ENCODE results near the gene TUT1. TPM values are rescaled to one million over a fixed set of nuclear protein-coding genes. Genes with fewer than 3 reads are reported as not detected.

TUT1 gene
- total RNA-seq, 4 donors from 2014 or later = 3.8 to 9.6 (median 7.6) TPM

DNA sequence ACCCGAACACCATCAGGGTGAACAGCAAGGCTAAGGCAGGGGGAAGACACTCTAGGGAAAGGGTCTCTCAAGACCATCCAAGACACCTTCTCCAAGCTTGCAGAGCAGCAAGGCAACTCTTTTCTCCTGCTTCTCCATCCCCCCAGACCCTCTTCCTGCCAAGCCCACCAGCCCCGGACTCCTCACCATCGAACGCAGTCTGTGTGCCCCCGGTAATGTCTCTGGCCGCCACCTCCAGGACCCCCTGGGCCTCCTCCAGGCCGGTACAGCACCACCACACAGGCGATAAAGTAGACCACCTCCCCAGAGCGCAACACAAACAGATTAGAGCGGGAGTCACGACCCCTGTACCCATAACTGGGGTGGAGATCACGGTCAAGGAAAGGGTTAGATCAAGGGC lies 17.5 kb upstream of the TUT1 start:
- Histone ChIP-seq H3K4me1 (peaks cover 2 to 45% (median 21%) of the 10 kb centered on the region in 3 donors), H3K27ac (no peak overlapping the region), H3K4me3 (no peak overlapping the region), H3K9me3 (no peaks in the 10 kb centered on the region), H3K36me3 (peaks cover 0 to 73% of the 10 kb centered on the region in 2 donors), H3K27me3 (no peaks in the 10 kb centered on the region)
- WGBS, 2 donors (ENCODE audit: low coverage in 1 of 2) = 93% methylated on average over 6 of the region's 12 CpGs; no CpG with 5 or more reads in 1 of the 2 donors
- TF ChIP-seq POLR2A (IDR thresholded peaks at IDR 0.05) = no peak
- no peak for TF ChIP-seq POLR2AphosphoS5 (IDR thresholded peaks at IDR 0.05)
- TF ChIP-seq, protein P1, sequence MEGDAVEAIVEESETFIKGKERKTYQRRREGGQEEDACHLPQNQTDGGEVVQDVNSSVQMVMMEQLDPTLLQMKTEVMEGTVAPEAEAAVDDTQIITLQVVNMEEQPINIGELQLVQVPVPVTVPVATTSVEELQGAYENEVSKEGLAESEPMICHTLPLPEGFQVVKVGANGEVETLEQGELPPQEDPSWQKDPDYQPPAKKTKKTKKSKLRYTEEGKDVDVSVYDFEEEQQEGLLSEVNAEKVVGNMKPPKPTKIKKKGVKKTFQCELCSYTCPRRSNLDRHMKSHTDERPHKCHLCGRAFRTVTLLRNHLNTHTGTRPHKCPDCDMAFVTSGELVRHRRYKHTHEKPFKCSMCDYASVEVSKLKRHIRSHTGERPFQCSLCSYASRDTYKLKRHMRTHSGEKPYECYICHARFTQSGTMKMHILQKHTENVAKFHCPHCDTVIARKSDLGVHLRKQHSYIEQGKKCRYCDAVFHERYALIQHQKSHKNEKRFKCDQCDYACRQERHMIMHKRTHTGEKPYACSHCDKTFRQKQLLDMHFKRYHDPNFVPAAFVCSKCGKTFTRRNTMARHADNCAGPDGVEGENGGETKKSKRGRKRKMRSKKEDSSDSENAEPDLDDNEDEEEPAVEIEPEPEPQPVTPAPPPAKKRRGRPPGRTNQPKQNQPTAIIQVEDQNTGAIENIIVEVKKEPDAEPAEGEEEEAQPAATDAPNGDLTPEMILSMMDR (IDR thresholded peaks at IDR 0.05) = no peak
- no peak for TF ChIP-seq EP300 (IDR thresholded peaks at IDR 0.05)
- no peak for ATAC-seq

DNA sequence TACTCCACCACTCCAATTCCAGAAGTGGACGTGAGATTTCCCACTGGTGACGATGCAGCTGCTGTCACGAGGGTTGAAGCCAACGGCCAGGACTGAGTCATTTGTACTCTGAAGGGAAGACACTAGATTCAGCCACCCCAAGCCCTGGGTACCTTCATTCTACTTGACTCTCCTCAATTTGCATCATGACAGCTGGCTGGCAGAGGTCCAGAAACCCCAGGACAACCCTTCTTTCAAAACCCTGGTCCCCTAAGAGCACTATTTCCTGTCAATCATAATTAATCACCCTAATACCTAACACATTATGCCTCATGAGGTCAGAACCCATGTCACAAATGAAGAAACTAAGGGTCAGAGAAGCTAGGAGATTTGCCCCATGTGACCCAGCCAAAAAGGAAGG lies 16.4 kb upstream of the TUT1 start:
- peaks cover 0 to 75% of the 10 kb centered on the region in 2 donors for H3K36me3 ChIP-seq
- H3K27me3 ChIP-seq = no peaks in the 10 kb centered on the region
- no peak overlapping the region for H3K4me3 ChIP-seq
- H3K4me1 ChIP-seq = peaks cover 2 to 45% (median 15%) of the 10 kb centered on the region in 3 donors
- no peak overlapping the region for H3K27ac ChIP-seq
- no peak for ATAC-seq
- WGBS, 2 donors (ENCODE audit: low coverage in 1 of 2) = 63% methylated on average over 3 of the region's 4 CpGs; no CpG with 5 or more reads in 1 of the 2 donors
- H3K9me3 ChIP-seq = no peaks in the 10 kb centered on the region
- no peak for TF ChIP-seq EP300 (IDR thresholded peaks at IDR 0.05)
- TF ChIP-seq POLR2AphosphoS5 (IDR thresholded peaks at IDR 0.05) = no peak

DNA sequence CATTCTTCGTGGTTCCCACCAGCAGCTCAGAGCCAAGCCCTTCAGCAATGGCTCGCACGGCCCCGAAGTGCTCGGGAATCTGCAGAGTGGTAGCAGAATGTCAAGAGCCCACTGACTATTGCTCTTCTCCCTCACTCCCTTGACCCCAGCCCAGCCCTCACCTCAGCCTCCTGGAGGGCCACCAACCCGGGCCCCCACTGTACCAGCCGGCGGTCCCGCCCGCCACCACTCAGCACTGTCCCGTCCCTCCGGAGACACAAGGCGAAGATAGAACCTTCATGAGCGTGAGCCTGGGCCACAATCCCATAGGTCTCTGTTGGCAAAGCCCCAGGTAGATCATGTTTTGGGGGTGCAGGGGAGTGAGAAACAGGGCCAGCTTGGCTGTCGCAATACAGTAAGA lies 14.6 kb upstream of the TUT1 start:
- no CpG with 5 or more reads among the region's 15 CpGs for WGBS, 2 donors (ENCODE audit: low coverage in 1 of 2)
- no peak for TF ChIP-seq POLR2AphosphoS5 (IDR thresholded peaks at IDR 0.05)
- TF ChIP-seq, protein P1 (IDR thresholded peaks at IDR 0.05) = no peak
- no peak for TF ChIP-seq EP300 (IDR thresholded peaks at IDR 0.05)
- no peak for TF ChIP-seq POLR2A (IDR thresholded peaks at IDR 0.05)
- Histone ChIP-seq H3K36me3 (peaks cover 0 to 73% of the 10 kb centered on the region in 2 donors), H3K4me1 (peaks cover 0 to 38% (median 7%) of the 10 kb centered on the region in 3 donors), H3K27me3 (no peaks in the 10 kb centered on the region), H3K9me3 (no peaks in the 10 kb centered on the region), H3K27ac (no peak overlapping the region), H3K4me3 (no peak overlapping the region)
- no peak for ATAC-seq

DNA sequence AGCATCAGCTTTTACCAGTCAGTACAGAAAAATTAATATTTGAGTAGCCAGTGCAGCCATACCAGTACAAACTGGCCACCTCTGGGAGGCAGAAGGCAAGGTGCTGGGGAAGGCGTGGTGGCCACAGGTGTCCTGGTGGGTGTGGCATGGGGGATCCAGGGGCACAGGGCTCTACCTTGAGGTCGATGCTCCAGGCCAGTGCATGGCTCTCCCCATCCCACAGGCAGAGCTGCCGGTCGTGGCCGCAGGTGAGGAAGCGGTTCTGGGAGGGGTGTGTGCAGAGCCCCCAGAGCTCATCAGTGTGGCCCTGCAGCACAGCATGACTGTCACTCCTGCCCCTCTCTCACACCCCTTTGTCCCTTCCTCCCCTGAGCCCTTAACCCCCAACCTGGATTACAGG lies 14.1 kb upstream of the TUT1 start:
- H3K9me3 ChIP-seq = no peaks in the 10 kb centered on the region
- no peaks in the 10 kb centered on the region for H3K27me3 ChIP-seq
- H3K36me3 ChIP-seq = peaks cover 0 to 69% of the 10 kb centered on the region in 2 donors
- no peak for ATAC-seq
- no peak for TF ChIP-seq EP300 (IDR thresholded peaks at IDR 0.05)
- no peak overlapping the region for H3K27ac ChIP-seq
- H3K4me1 ChIP-seq = peaks cover 0 to 36% (median 6%) of the 10 kb centered on the region in 3 donors
- WGBS, 2 donors (ENCODE audit: low coverage in 1 of 2) = 83 to 90% methylated on average over 2 to 6 of the region's 6 CpGs
- H3K4me3 ChIP-seq = no peak overlapping the region

DNA sequence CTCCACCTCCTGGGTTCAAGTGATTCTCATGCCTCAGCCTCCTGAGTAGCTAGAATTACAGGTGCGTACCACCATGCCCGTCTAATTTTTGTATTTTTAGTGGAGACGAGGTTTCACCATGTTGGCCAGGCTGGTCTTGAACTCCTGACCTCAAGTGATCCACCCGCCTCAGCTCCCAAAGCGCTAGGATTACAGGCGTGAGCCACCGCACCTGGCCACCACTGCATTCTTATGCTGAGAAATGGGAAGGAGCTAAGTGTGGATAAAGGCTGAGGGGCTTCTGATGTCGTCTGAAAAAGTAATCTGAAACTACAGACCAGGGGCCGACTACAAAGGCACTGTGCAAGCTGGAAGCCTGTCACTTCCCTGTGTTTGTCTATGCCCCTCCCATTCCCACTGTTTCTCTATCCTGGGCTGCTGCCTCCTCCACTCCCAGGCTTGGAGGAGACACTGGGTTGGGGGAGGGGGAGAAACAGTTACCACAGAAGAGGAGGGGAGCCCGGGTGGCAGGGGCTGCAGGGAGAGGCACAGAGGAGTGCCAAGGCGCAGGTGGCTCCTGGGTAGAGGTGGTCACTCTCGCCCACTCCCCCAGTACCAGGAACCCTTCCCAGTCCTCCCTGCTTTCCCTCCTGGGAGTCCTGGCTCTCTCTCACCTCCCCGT lies 13.3 kb upstream of the TUT1 start:
- 74 to 80% methylated on average over 7 to 8 of the region's 13 CpGs for WGBS, 2 donors (ENCODE audit: low coverage in 1 of 2)
- peaks cover 0 to 60% of the 10 kb centered on the region in 2 donors for H3K36me3 ChIP-seq

More for the DNA sequence above, 13.3 kb upstream of the TUT1 start:
- no peak for ATAC-seq
- Histone ChIP-seq H3K27me3 (no peaks in the 10 kb centered on the region), H3K4me3 (no peak overlapping the region), H3K9me3 (no peaks in the 10 kb centered on the region), H3K27ac (no peak overlapping the region), H3K4me1 (peaks cover 3 to 36% (median 12%) of the 10 kb centered on the region in 3 donors)
- TF ChIP-seq EP300 (IDR thresholded peaks at IDR 0.05) (no peak), POLR2AphosphoS5 (IDR thresholded peaks at IDR 0.05) (no peak), POLR2A (IDR thresholded peaks at IDR 0.05) (no peak)
- TF ChIP-seq, protein P1 (IDR thresholded peaks at IDR 0.05) = no peak
